ENCODE results near the gene ATP2B2.

DNA sequence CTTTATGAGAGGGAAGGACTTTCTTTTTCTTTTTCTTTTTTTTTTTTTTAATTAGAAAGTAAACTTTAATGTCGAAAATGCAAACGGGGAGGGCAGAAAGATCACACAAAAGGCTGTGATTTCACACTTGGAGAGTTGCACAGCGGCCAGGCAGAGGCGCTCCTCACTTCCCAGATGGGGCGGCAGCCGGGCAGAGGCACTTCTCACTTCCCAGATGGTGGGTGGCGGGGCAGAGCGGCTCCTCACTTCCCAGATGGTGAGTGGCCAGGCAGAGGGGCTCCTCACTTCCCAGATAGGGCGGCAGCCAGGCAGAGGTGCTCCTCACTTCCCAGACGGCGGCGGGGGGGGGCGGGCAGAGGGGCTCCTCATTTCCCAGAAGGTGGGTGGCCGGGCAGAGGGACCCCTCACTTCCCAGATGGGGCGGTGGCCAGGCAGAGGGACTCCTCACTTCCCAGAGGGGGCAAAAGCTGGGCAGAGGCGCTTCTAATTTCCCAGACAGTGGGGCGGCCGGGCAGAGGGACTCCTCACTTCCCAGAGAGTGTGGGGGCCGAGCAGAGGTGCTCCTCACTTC is 88.6 kb downstream of the ATP2B2 start:
- TF ChIP-seq STAG1 (CRISPR knock-in tag; IDR thresholded peaks at IDR 0.05; ENCODE audit: borderline replicate concordance) (no peak), NFE2 (IDR thresholded peaks at IDR 0.05; ENCODE audit: low read depth) (no peak), KDM1A (IDR thresholded peaks at IDR 0.05) (no peak), POLR2AphosphoS5 (IDR thresholded peaks at IDR 0.05; ENCODE audit: control insufficient read depth, insufficient read depth, low read depth, low read length) (no peak), RAD21 (CRISPR knock-in tag; conservative IDR thresholded peaks at IDR 0.05 in 1 of 2, IDR thresholded peaks at IDR 0.05 in 1 of 2) (no peak), ZBTB1 (CRISPR knock-in tag; IDR thresholded peaks at IDR 0.05; ENCODE audit: borderline replicate concordance, low read depth) (no peak), ZBTB26 (CRISPR knock-in tag; IDR thresholded peaks at IDR 0.05) (no peak)
- TF ChIP-seq, protein P1, sequence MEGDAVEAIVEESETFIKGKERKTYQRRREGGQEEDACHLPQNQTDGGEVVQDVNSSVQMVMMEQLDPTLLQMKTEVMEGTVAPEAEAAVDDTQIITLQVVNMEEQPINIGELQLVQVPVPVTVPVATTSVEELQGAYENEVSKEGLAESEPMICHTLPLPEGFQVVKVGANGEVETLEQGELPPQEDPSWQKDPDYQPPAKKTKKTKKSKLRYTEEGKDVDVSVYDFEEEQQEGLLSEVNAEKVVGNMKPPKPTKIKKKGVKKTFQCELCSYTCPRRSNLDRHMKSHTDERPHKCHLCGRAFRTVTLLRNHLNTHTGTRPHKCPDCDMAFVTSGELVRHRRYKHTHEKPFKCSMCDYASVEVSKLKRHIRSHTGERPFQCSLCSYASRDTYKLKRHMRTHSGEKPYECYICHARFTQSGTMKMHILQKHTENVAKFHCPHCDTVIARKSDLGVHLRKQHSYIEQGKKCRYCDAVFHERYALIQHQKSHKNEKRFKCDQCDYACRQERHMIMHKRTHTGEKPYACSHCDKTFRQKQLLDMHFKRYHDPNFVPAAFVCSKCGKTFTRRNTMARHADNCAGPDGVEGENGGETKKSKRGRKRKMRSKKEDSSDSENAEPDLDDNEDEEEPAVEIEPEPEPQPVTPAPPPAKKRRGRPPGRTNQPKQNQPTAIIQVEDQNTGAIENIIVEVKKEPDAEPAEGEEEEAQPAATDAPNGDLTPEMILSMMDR (IDR thresholded peaks at IDR 0.05 in 2 of 3, conservative IDR thresholded peaks at IDR 0.05 in 1 of 3; ENCODE audit: insufficient read depth in 2 of 3, low read depth in 1 of 3, low read length in 3 of 3) = no peak
